Ishikawa (cell line): Measurements from ENCODE around the gene AKNA.

Experiments
- CEBPB ChIP-seq: IDR thresholded peaks from 2 replicates; pipeline ENCODE4 v1.6.1; 2012
- EP300 ChIP-seq: IDR thresholded peaks from 2 replicates; pipeline ENCODE4 v1.6.1; 2012; ENCODE audit warnings: borderline replicate concordance
- FOXM1 ChIP-seq: IDR thresholded peaks from 2 replicates; pipeline ENCODE4 v1.6.1; 2012; ENCODE audit warnings: low read depth, borderline replicate concordance
- MAX ChIP-seq: IDR thresholded peaks from 2 replicates; pipeline ENCODE4 v1.6.1; 2012
- RAD21 ChIP-seq: IDR thresholded peaks from 2 replicates; pipeline ENCODE4 v1.6.1; 2012; ENCODE audit warnings: low read depth
- REST ChIP-seq: IDR thresholded peaks from 2 replicates; pipeline ENCODE4 v1.6.1; 2012; ENCODE audit warnings: low read depth, mild to moderate bottlenecking
- TAF1 ChIP-seq: IDR thresholded peaks from 2 replicates; pipeline ENCODE4 v1.6.1; 2012; ENCODE audit warnings: low read depth, mild to moderate bottlenecking
- TCF12 ChIP-seq: IDR thresholded peaks from 2 replicates; pipeline ENCODE4 v1.6.1; 2012; ENCODE audit warnings: low read depth
- TEAD4 ChIP-seq: IDR thresholded peaks from 2 replicates; pipeline ENCODE4 v1.6.1; 2012

- no peak for TF ChIP-seq MAX
- TF ChIP-seq TEAD4: no peak
- no peak for TF ChIP-seq EP300
- TF ChIP-seq TCF12: no peak
- TF ChIP-seq CEBPB: no peak
- TF ChIP-seq REST: no peak
- no peak for TF ChIP-seq RAD21
- TF ChIP-seq TAF1: no peak
- no peak for TF ChIP-seq FOXM1
Observed at GRCh38 chr9:114417511-114417910, 29.7 kb upstream of the AKNA start.
